Aorta (tissue), 5 donors: ENCODE measurements around the gene CEP95. TPM values are rescaled to one million over a fixed set of nuclear protein-coding genes. Genes with fewer than 3 reads are reported as not detected.

Source experiments
- ATAC-seq: fragments of 200-7000 bp; cut with Tn5 transposase; one replicate; pipeline ENCODE4 v1.9.1; 2022; ENCODE audit warnings: moderate library complexity; ENCODE audit not compliant: low FRiP score
- DNase-seq, 2 donors: peaks; one replicate each; pipeline ENCODE4 v3.0.0-alpha.2; 2020
- H3K27ac ChIP-seq, 2 donors: one replicate each; pipeline ENCODE4 v1.5.1; 2013; ENCODE audit warnings: low read length in 2 of 2, mild to moderate bottlenecking in 2 of 2, moderate library complexity in 2 of 2, control low read depth in 1 of 2, inconsistent platforms in 1 of 2, low read depth in 1 of 2
- H3K27me3 ChIP-seq, 2 donors: one replicate each; pipeline ENCODE4 v1.6.1; 2013; ENCODE audit warnings: control low read depth in 1 of 2, low read length in 1 of 2, mild to moderate bottlenecking in 1 of 2, moderate library complexity in 1 of 2; ENCODE audit not compliant: insufficient read depth in 2 of 2, control insufficient read depth in 1 of 2
- H3K36me3 ChIP-seq, 2 donors: one replicate each; pipeline ENCODE4 v1.6.1; 2013; ENCODE audit warnings: control low read depth in 1 of 2, low read length in 1 of 2, mild to moderate bottlenecking in 1 of 2; ENCODE audit not compliant: insufficient read depth in 2 of 2, control insufficient read depth in 1 of 2
- H3K4me1 ChIP-seq, 2 donors: one replicate each; pipeline ENCODE4 v1.6.1; 2013; ENCODE audit warnings: low read length in 2 of 2, control low read depth in 1 of 2, mild to moderate bottlenecking in 1 of 2, moderate library complexity in 1 of 2; ENCODE audit not compliant: insufficient read depth in 2 of 2, control insufficient read depth in 1 of 2
- H3K4me3 ChIP-seq, 2 donors: one replicate each; pipeline ENCODE4 v1.5.1; 2013; ENCODE audit warnings: low read length in 2 of 2, control low read depth in 1 of 2, mild to moderate bottlenecking in 1 of 2
- H3K9me3 ChIP-seq: one replicate; pipeline ENCODE4 v1.6.1; 2013; ENCODE audit warnings: mild to moderate bottlenecking, low read length; ENCODE audit not compliant: control insufficient read depth
- WGBS, 2 donors: extraction: QIAGEN DNeasy Blood & Tissue Kit; methylation state at CpG; one replicate each; pipeline ENCODE4 v1.1.7; 2013; 5-methylcytosine and 5-hydroxymethylcytosine counted together
- intact Hi-C, 2 donors: fragments of 100-400 bp; cut with DNase I; formaldehyde crosslinking; loops; one replicate each; pipeline versions ENCODE4 v1.14.2 to v1.15.0; 2022
- polyA plus RNA-seq, 2 donors: library from polyadenylated mRNA; stranded (reverse); fragments of 200-250 nt; gene quantifications; one replicate each; pipeline ENCODE4 v1.2.3, GENCODE V29; 2013
- total RNA-seq, 2 donors: library from RNA; stranded (reverse); fragmentation: NEBNext Ultra II Directional; extraction: Animal tissue kit (Norgen Biotek cat#: 25700); gene quantifications; one replicate each; pipeline ENCODE4 v1.2.1, GENCODE V29; 2021
- donor health status: healthy with polysubstance abuse.
- donor health status: Bipolar disorder and iron deficiency.
- donor health status: DM: no; HTN: no; CAD: no.
- donor health status: DM: no; HTN: no; CAD: no.
- donor health status: DM: yes; HTN: yes; CAD: no.

The CEP95 gene
- total and polyA plus RNA-seq, 4 donors, result 22.7 to 96.4 (median 44.7) TPM

DNA sequence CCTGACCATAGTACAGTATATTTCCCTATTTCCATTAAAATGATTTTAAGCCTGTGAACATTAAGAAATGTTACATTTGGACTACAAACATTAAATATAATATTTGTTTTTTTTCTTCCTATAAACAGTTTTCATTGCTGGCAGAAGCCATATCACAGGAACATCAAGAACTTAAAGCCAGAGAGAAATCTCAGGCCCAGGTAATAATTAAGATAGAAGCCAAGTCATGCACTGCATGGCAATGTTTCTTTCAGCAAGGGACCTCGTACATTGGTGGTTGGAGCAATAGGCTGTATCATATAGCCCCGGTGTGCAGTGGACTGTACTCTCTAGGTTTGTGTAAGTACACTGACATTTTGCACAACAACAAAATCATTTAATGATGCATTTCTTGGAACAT, 30.1 kb downstream of the CEP95 start:
- ATAC-seq (no peak), DNase-seq (no peak)
- Histone ChIP-seq H3K9me3 (no peaks in the 10 kb centered on the region), H3K27me3 (no peaks in the 10 kb centered on the region), H3K27ac (no peak overlapping the region), H3K4me3 (no peak overlapping the region), H3K36me3 (peaks cover 8 to 23% of the 10 kb centered on the region in 2 donors), H3K4me1 (no peaks in the 10 kb centered on the region)
- intact Hi-C loops, result no loop called here
- 74 to 79% methylated on average over 2 of the region's 2 CpGs for WGBS, 2 donors

DNA sequence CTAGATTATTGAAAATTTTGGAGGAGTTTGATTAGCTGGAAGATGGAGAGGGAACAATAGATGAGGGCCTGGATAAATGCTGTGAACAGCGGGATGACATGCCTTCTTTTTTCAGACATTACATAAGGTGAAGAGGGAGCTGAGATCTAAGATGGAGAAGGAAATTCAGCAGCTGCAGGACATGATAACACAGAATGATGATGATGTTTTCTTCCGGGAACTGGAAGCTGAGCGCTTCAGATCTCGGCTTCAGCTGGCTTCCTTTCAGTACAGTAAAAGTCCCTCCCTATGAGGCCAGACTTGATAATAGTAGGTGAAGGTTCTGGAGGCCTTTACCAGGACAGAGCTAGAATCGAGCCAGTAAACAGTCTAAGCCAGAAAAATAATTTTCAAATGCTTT, 30.7 kb downstream of the CEP95 start:
- Histone ChIP-seq H3K27me3 (no peaks in the 10 kb centered on the region), H3K36me3 (peaks cover 4 to 21% of the 10 kb centered on the region in 2 donors), H3K4me1 (no peaks in the 10 kb centered on the region), H3K9me3 (no peaks in the 10 kb centered on the region), H3K27ac (no peak overlapping the region), H3K4me3 (no peak overlapping the region)
- ATAC-seq (no peak), DNase-seq (no peak)
- 83 to 87% methylated on average over 5 of the region's 5 CpGs for WGBS, 2 donors
- intact Hi-C loops, result no loop called here

DNA sequence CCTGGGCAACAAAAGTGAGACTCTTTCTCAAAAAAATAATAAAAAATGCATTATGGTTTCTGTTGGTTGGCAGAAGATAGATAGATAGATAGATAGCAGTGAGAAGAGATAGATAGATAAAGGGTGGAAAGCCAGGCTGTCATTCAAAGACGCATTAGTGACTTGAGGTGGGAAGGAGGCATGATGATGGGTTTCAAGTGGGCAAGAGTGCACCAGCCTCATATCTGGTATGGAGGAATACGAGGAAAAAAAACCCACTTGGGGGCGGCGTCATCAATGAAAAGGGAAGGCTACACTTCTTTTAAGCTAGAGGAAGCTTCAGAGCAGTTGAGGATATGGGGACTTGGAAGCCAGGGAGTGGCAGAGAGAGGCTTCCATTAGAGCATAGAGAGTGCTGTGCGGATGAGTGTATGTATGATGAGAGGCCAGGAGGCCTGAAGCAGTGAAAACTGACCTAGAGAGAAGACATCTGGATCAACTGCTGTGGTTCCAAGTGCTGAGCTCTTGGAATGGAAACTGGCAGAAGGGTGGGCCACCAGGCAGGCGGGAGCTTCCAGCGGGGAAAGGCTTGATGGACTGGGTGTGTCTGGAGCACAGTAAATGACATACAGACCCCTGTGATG, 31.8 kb downstream of the CEP95 start:
- ATAC-seq (no peak), DNase-seq (no peak)
- Histone ChIP-seq H3K4me3 (no peak overlapping the region), H3K36me3 (peaks cover 4 to 21% of the 10 kb centered on the region in 2 donors), H3K9me3 (no peaks in the 10 kb centered on the region), H3K27me3 (no peaks in the 10 kb centered on the region), H3K4me1 (no peaks in the 10 kb centered on the region), H3K27ac (no peak overlapping the region)
- intact Hi-C loops, result no loop called here
- 88 to 89% methylated on average over 7 of the region's 7 CpGs for WGBS, 2 donors

- 91 to 97% methylated on average over 5 of the region's 5 CpGs for WGBS, 2 donors
- Histone ChIP-seq H3K36me3 (peaks cover 0 to 13% of the 10 kb centered on the region in 2 donors), H3K27ac (no peak overlapping the region), H3K4me1 (no peaks in the 10 kb centered on the region), H3K9me3 (no peaks in the 10 kb centered on the region), H3K27me3 (no peaks in the 10 kb centered on the region), H3K4me3 (no peak overlapping the region)
- ATAC-seq, result no peak
- no peak for DNase-seq
- intact Hi-C loops, result no loop called here
Measured at GRCh38 chr17:64540118-64540776, 33.5 kb downstream of the CEP95 start.

- no peaks in the 10 kb centered on the region for H3K4me1 ChIP-seq
- H3K4me3 ChIP-seq, result no peak overlapping the region
- H3K27ac ChIP-seq, result no peak overlapping the region
- intact Hi-C loops, result no loop called here
- H3K9me3 ChIP-seq, result no peaks in the 10 kb centered on the region
- DNase-seq, result no peak
- WGBS, 2 donors, result 86 to 88% methylated on average over 2 of the region's 2 CpGs
- ATAC-seq, result no peak
- peaks cover 0 to 4% of the 10 kb centered on the region in 2 donors for H3K36me3 ChIP-seq
- H3K27me3 ChIP-seq, result no peaks in the 10 kb centered on the region
Measured at GRCh38 chr17:64544742-64545141, 38.0 kb downstream of the CEP95 start.

DNA sequence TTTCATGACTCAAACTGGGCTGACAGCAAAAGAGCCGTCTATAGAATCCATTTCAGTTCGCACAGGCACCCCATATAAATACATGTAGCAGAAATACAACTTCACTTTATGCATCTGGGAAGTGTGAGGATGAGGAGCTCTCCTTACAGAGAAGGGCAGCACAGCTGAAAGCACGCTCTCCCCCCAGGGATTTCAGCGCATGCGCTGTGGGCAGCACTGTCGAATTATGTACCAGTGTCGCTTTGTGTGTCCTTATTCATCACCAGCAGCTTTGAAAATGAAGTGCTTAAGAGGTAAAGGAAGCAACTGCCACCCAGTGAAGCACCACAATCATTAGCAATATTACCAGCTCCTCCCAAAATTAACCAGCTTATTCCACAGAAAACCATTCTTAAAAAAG, 39.9 kb downstream of the CEP95 start:
- intact Hi-C loops, result no loop called here
- H3K36me3 ChIP-seq, result peaks cover 0 to 2% of the 10 kb centered on the region in 2 donors
- ATAC-seq (no peak), DNase-seq (no peak)
- no peak overlapping the region for H3K4me3 ChIP-seq
- H3K4me1 ChIP-seq, result no peaks in the 10 kb centered on the region
- no peak overlapping the region for H3K27ac ChIP-seq
- no peaks in the 10 kb centered on the region for H3K9me3 ChIP-seq
- H3K27me3 ChIP-seq, result no peaks in the 10 kb centered on the region
- WGBS, 2 donors, result 78 to 84% methylated on average over 7 of the region's 7 CpGs

GRCh38 chr17:64547319-64547718, 40.5 kb downstream of the CEP95 start:
- Histone ChIP-seq H3K27me3 (no peaks in the 10 kb centered on the region), H3K27ac (no peak overlapping the region), H3K4me3 (no peak overlapping the region), H3K9me3 (no peaks in the 10 kb centered on the region), H3K4me1 (no peaks in the 10 kb centered on the region), H3K36me3 (peaks cover 0 to 2% of the 10 kb centered on the region in 2 donors)
- 75 to 76% methylated on average over 10 of the region's 10 CpGs for WGBS, 2 donors
- intact Hi-C loops, result no loop called here
- ATAC-seq (no peak), DNase-seq (no peak)

GRCh38 chr17:64551461-64551860, 44.7 kb downstream of the CEP95 start:
- no peak overlapping the region for H3K4me3 ChIP-seq
- DNase-seq, result no peak
- no peak overlapping the region for H3K27ac ChIP-seq
- H3K9me3 ChIP-seq, result no peaks in the 10 kb centered on the region
- 90 to 92% methylated on average over 5 of the region's 5 CpGs for WGBS, 2 donors
- H3K36me3 ChIP-seq, result no peaks in the 10 kb centered on the region
- no peaks in the 10 kb centered on the region for H3K27me3 ChIP-seq
- ATAC-seq, result no peak
- no peaks in the 10 kb centered on the region for H3K4me1 ChIP-seq
- intact Hi-C loops, result no loop called here

DNA sequence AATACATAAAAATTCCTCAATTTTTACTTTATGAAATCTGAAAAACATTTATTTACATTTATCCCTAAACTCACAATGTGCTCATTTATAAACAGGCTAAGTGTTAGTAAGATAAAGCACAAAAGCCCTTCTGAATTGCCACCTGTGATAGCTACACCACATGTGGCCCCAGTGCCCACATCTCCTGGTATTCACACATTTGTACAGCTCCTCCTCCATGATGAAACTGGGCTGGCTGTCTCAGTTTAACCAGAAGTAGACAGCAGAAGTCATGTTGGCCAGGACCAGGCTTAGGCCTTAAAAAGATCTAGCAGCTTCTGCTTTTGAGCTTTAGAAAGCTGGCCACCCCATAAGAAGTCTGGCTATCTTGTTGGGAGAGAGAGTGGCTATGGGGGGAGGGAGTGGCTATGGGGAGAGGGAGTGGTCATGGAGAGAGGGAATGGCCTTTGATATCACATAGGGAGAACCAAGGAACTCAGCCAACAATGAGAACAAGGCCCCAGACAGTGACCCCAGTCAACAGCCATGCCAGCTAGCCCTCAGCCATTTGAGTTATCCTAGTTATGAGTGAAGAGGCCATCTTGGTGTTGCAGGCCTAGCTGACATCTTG, 47.4 kb downstream of the CEP95 start:
- intact Hi-C loops, result no loop called here
- Histone ChIP-seq H3K4me1 (no peaks in the 10 kb centered on the region), H3K36me3 (no peaks in the 10 kb centered on the region), H3K9me3 (no peaks in the 10 kb centered on the region), H3K27me3 (no peaks in the 10 kb centered on the region), H3K27ac (no peak overlapping the region), H3K4me3 (no peak overlapping the region)
- DNase-seq (no peak), ATAC-seq (no peak)
